Neutrophil (primary cell): Measurements from ENCODE around the gene KNDC1.

Source experiments
- H3K27ac ChIP-seq: fragments of 200-600 bp; sonication (generic); 2 replicates; pipeline ENCODE4 v1.5.1; 2016; ENCODE audit warnings: mild to moderate bottlenecking, moderate library complexity
- H3K27me3 ChIP-seq: fragments of 200-600 bp; sonication (generic); 2 replicates; pipeline ENCODE4 v1.6.0; 2016; ENCODE audit warnings: mild to moderate bottlenecking
- H3K36me3 ChIP-seq: fragments of 200-600 bp; sonication (generic); 2 replicates; pipeline ENCODE4 v1.5.1; 2017
- H3K4me1 ChIP-seq, 2 experiments: fragments of 200-600 bp in 1 of 2; sonication (generic) in 1 of 2; 1 replicate in 1 of 2; 2 replicates in 1 of 2; pipeline versions ENCODE4 v1.5.1 to v1.6.1; 2013 to 2016; ENCODE audit warnings: low read depth in 1 of 2, low read length in 1 of 2, mild to moderate bottlenecking in 1 of 2, moderate library complexity in 1 of 2; ENCODE audit not compliant: control insufficient read depth in 1 of 2, insufficient read depth in 1 of 2
- H3K4me3 ChIP-seq, 2 experiments: fragments of 200-600 bp in 1 of 2; sonication (generic) in 1 of 2; 1 replicate in 1 of 2; 2 replicates in 1 of 2; pipeline ENCODE4 v1.5.1; 2013 to 2016; ENCODE audit warnings: low read depth in 1 of 2, low read length in 1 of 2, mild to moderate bottlenecking in 1 of 2, moderate library complexity in 1 of 2
- H3K9me3 ChIP-seq: fragments of 200-600 bp; sonication (generic); 2 replicates; pipeline ENCODE4 v1.5.1; 2016
- CTCF ChIP-seq: fragments of 200-600 bp; sonication (generic); IDR thresholded peaks from 2 replicates; pipeline ENCODE4 v1.5.1; 2016; ENCODE audit warnings: antibody characterized with exemption

KNDC1 gene

GRCh38 chr10:133245439-133246235 is 85.6 kb downstream of the KNDC1 start:
- Histone ChIP-seq H3K27ac (no peak overlapping the region), H3K9me3 (no peaks in the 10 kb centered on the region), H3K36me3 (no peaks in the 10 kb centered on the region), H3K4me3 (no peak overlapping the region), H3K27me3 (peaks cover 94% of the 10 kb centered on the region), H3K4me1 (peaks cover 8 to 14% of the 10 kb centered on the region in 2 experiments)
- TF ChIP-seq CTCF, result no peak

- Histone ChIP-seq H3K36me3 (no peaks in the 10 kb centered on the region), H3K27ac (no peak overlapping the region), H3K27me3 (peaks cover 89% of the 10 kb centered on the region), H3K4me1 (peaks cover 6 to 8% of the 10 kb centered on the region in 2 experiments), H3K9me3 (no peaks in the 10 kb centered on the region), H3K4me3 (no peak overlapping the region)
- TF ChIP-seq CTCF, result no peak
These were observed 86.2 kb downstream of the KNDC1 start for GRCh38 chr10:133246236-133246626.

GRCh38 chr10:133247681-133248333 is 87.8 kb downstream of the KNDC1 start:
- Histone ChIP-seq H3K9me3 (no peaks in the 10 kb centered on the region), H3K36me3 (no peaks in the 10 kb centered on the region), H3K4me1 (no peaks in the 10 kb centered on the region), H3K4me3 (no peak overlapping the region), H3K27ac (no peak overlapping the region), H3K27me3 (peaks cover 84% of the 10 kb centered on the region)
- TF ChIP-seq CTCF, result no peak

- Histone ChIP-seq H3K4me3 (no peak overlapping the region), H3K4me1 (peaks cover 0 to 3% of the 10 kb centered on the region in 2 experiments), H3K9me3 (no peaks in the 10 kb centered on the region), H3K27me3 (peaks cover 78% of the 10 kb centered on the region), H3K36me3 (no peaks in the 10 kb centered on the region), H3K27ac (no peak overlapping the region)
- TF ChIP-seq CTCF, result no peak
These were observed 88.3 kb downstream of the KNDC1 start for GRCh38 chr10:133248334-133248715.

GRCh38 chr10:133249094-133249780 is 89.2 kb downstream of the KNDC1 start:
- Histone ChIP-seq H3K9me3 (no peaks in the 10 kb centered on the region), H3K4me1 (peaks cover 0 to 6% of the 10 kb centered on the region in 2 experiments), H3K4me3 (no peak overlapping the region), H3K36me3 (no peaks in the 10 kb centered on the region), H3K27me3 (peaks cover 76% of the 10 kb centered on the region), H3K27ac (no peak overlapping the region)
- TF ChIP-seq CTCF, result no peak
